ENCODE results near the gene FRMD8.

DNA sequence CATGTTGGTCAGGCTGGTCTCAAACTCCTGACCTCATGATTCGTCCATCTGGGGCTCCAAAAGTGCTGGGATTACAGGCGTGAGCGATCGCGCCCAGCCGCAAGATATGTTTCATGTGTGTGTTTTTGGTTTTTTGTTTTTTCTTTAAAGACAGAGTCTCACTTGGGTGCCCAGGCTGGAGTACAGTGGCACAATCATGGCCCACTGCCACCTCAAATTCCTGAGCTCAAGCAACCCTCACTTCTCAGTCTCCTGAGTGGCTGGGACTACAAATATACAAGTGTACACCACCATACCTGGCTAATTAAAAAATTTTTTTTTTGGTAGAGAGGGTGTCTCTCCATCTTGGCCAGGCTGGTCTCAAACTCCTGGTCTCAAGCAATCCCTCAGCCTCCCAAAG, 23.5 kb upstream of the FRMD8 start:
- TF ChIP-seq, protein P1, sequence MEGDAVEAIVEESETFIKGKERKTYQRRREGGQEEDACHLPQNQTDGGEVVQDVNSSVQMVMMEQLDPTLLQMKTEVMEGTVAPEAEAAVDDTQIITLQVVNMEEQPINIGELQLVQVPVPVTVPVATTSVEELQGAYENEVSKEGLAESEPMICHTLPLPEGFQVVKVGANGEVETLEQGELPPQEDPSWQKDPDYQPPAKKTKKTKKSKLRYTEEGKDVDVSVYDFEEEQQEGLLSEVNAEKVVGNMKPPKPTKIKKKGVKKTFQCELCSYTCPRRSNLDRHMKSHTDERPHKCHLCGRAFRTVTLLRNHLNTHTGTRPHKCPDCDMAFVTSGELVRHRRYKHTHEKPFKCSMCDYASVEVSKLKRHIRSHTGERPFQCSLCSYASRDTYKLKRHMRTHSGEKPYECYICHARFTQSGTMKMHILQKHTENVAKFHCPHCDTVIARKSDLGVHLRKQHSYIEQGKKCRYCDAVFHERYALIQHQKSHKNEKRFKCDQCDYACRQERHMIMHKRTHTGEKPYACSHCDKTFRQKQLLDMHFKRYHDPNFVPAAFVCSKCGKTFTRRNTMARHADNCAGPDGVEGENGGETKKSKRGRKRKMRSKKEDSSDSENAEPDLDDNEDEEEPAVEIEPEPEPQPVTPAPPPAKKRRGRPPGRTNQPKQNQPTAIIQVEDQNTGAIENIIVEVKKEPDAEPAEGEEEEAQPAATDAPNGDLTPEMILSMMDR (conservative IDR thresholded peaks at IDR 0.05; ENCODE audit: low read depth, low read length): no peak
- TF ChIP-seq EZH2 (IDR thresholded peaks at IDR 0.05; ENCODE audit: borderline replicate concordance, low read depth, low read length, poor library complexity, severe bottlenecking): no peak

Data from A673 (cell line).